HepG2 (cell line): ENCODE results near the gene SERINC4. TPM values are rescaled to one million over a fixed set of nuclear protein-coding genes. Genes with fewer than 3 reads are reported as not detected.

Experiments used
- ATF2 ChIP-seq: sonication (generic); formaldehyde crosslinking; IDR thresholded peaks from 2 replicates; pipeline ENCODE4 v1.4.0; 2020; ENCODE audit warnings: missing genetic modification reagents
- FOSL1 ChIP-seq: sonication (generic); formaldehyde crosslinking; IDR thresholded peaks from 2 replicates; pipeline ENCODE4 v1.9.0; 2021; ENCODE audit warnings: missing genetic modification reagents, borderline replicate concordance
- FOXP1 ChIP-seq, 2 experiments: fragments of 450-650 bp in 1 of 2; IDR thresholded peaks; 2 replicates each; pipeline ENCODE4 v1.6.1; 2017 to 2018; ENCODE audit warnings: antibody characterized with exemption in 1 of 2
- GZF1 ChIP-seq: sonication (generic); formaldehyde crosslinking; IDR thresholded peaks from 2 replicates; pipeline ENCODE4 v1.5.1; 2020; ENCODE audit warnings: mild to moderate bottlenecking, missing genetic modification reagents
- LBX2 ChIP-seq: sonication (generic); formaldehyde crosslinking; IDR thresholded peaks from 2 replicates; pipeline ENCODE4 v1.5.0; 2020; ENCODE audit warnings: missing genetic modification reagents, mild to moderate bottlenecking, borderline replicate concordance
- TGIF2 ChIP-seq: IDR thresholded peaks from 2 replicates; pipeline ENCODE4 v1.6.1; 2016; ENCODE audit warnings: control low read depth, missing compliant biosample characterization
- ZBTB39 ChIP-seq: sonication (generic); formaldehyde crosslinking; IDR thresholded peaks from 2 replicates; pipeline ENCODE4 v1.5.0; 2020; ENCODE audit warnings: missing genetic modification reagents
- ZBTB40 ChIP-seq, 2 experiments: fragments of 450-650 bp in 1 of 2; sonication (generic) in 1 of 2; formaldehyde crosslinking in 1 of 2; IDR thresholded peaks; 2 replicates each; pipeline versions ENCODE4 v1.6.1 to v1.8.0; 2016 to 2022; ENCODE audit warnings: antibody characterized with exemption in 1 of 2, mild to moderate bottlenecking in 1 of 2, missing genetic modification reagents in 1 of 2
- ZGPAT ChIP-seq: IDR thresholded peaks from 2 replicates; pipeline ENCODE4 v1.6.1; 2016; ENCODE audit warnings: mild to moderate bottlenecking
- ZMAT5 ChIP-seq: sonication (generic); formaldehyde crosslinking; IDR thresholded peaks from 2 replicates; pipeline ENCODE4 v1.5.0; 2020; ENCODE audit warnings: mild to moderate bottlenecking, low read depth, missing genetic modification reagents, borderline replicate concordance
- ZNF274 ChIP-seq: sonication (generic); formaldehyde crosslinking; IDR thresholded peaks from 2 replicates; pipeline ENCODE4 v1.5.1; 2020; ENCODE audit warnings: mild to moderate bottlenecking, missing genetic modification reagents
- polyA plus RNA-seq, 8 experiments: library from polyadenylated mRNA; depleted of rRNA in 3 of 8; stranded (reverse) in 7 of 8; unstranded in 1 of 8; fragments of >200 nt; fragmentation: Illumina TruSeq in 4 of 8; extraction: Trizol in 4 of 8; gene quantifications; 2 replicates each; pipeline versions ENCODE4 v1.2.1 to v1.2.3, GENCODE V29; 2011 to 2016; ENCODE audit warnings: low read depth in 4 of 8, missing spikeins in 1 of 8, mixed read lengths in 1 of 8; ENCODE audit not compliant: insufficient read depth in 1 of 8
- total RNA-seq, 5 experiments: library from RNA; depleted of rRNA; stranded (reverse); fragments of >200 nt; fragmentation: Illumina TruSeq; extraction: Trizol; gene quantifications; 2 replicates each; pipeline ENCODE4 v1.2.3, GENCODE V29; 2016; ENCODE audit warnings: low read depth in 1 of 5

SERINC4 gene
- total and polyA plus RNA-seq, 2 of the 13 experiments (the other 11 are each of a cell fraction or from before 2014, with no cell fraction given), result not detected

GRCh38 chr15:43824302-43825246 is 24.6 kb upstream of the SERINC4 start, which contains the start of gene MFAP1 (continued):
- TF ChIP-seq ZGPAT (CRISPR knock-in tag) (peak; percentile 80), TGIF2 (CRISPR knock-in tag) (peak; percentile 50; the same call in 1 of the 2 replicates), ZBTB39 (CRISPR knock-in tag) (no peak), FOSL1 (CRISPR knock-in tag) (no peak), GZF1 (CRISPR knock-in tag) (peak; percentile 24; the same call in 1 of the 2 replicates), FOXP1 (IDR thresholded peaks at IDR 0.05) (no peak), FOXP1 (CRISPR knock-in tag; IDR thresholded peaks at IDR 0.05) (0 out of 2 replicates have a peak, but pooled peaks have one; percentile 11), ZMAT5 (no peak), ATF2 (CRISPR knock-in tag) (peak; percentile 73), ZNF274 (peak; percentile 78), ZBTB40 (IDR thresholded peaks at IDR 0.05) (no peak), ZBTB40 (CRISPR knock-in tag; IDR thresholded peaks at IDR 0.05) (no peak; the same call in 1 of the 2 replicates), LBX2 (CRISPR knock-in tag) (no peak)
